Stimulated activated naive B cell treated with anti-CD40 and anti-IgM and Interleukin-4, amounts not matched to agents 10 μg/mL and 1 μg/mL and 100 μg/mL, for 72 hours (primary cell): ENCODE results near the gene EXOC7.
"Not testable (repeated sequence)": the region's sequence is repeated elsewhere in the genome, so short reads cannot be mapped to it uniquely, and the experiment has no call there.

Source experiments
- ATAC-seq, 2 donors: fragments of 150-1000 bp; cut with Tn5 transposase; replicated peaks; 2 replicates each; pipeline ENCODE4 v1.10.0; 2021; ENCODE audit warnings: moderate library complexity in 1 of 2
- DNase-seq: peaks from one replicate; pipeline ENCODE4 v3.0.0; 2021
- H3K27ac Mint-ChIP-seq: one replicate; pipeline ENCODE4 v1.8.0; 2022; ENCODE audit warnings: mild to moderate bottlenecking, mixed read lengths
- H3K27me3 Mint-ChIP-seq, 2 donors: one replicate each; pipeline ENCODE4 v1.8.0; 2022; ENCODE audit warnings: mixed read lengths in 2 of 2
- H3K36me3 Mint-ChIP-seq, 2 donors: one replicate each; pipeline ENCODE4 v1.8.0; 2022; ENCODE audit warnings: mixed read lengths in 2 of 2, mild to moderate bottlenecking in 1 of 2
- H3K4me1 Mint-ChIP-seq, 2 donors: one replicate each; pipeline ENCODE4 v1.8.0; 2022; ENCODE audit warnings: mixed read lengths in 2 of 2, mild to moderate bottlenecking in 1 of 2
- H3K4me3 Mint-ChIP-seq, 2 donors: one replicate each; pipeline ENCODE4 v1.8.0; 2022; ENCODE audit warnings: mild to moderate bottlenecking in 2 of 2, mixed read lengths in 2 of 2, moderate library complexity in 1 of 2
- H3K9me3 Mint-ChIP-seq, 2 donors: one replicate each; pipeline ENCODE4 v1.8.0; 2022; ENCODE audit warnings: mixed read lengths in 2 of 2, mild to moderate bottlenecking in 1 of 2

EXOC7 gene

GRCh38 chr17:76071531-76072147 lies 31.9 kb downstream of the EXOC7 start:
- Mint-ChIP-seq H3K9me3 (no peaks in the 10 kb centered on the region), H3K4me1 (peaks cover 24 to 36% of the 10 kb centered on the region in 2 donors), H3K36me3 (peaks cover 8 to 22% of the 10 kb centered on the region in 2 donors), H3K4me3 (peak overlapping the region; percentile 97), H3K27me3 (peaks cover 29 to 32% of the 10 kb centered on the region in 2 donors), H3K27ac (peak overlapping the region; percentile 97)
- ATAC-seq, result peak in 1 of 2 donors; percentile 19
- DNase-seq, result no peak

GRCh38 chr17:76065775-76066174 lies 37.8 kb downstream of the EXOC7 start:
- H3K36me3 Mint-ChIP-seq, result peaks cover 40 to 48% of the 10 kb centered on the region in 2 donors
- ATAC-seq (no peak), DNase-seq (no peak)
- H3K27me3 Mint-ChIP-seq, result no peaks in the 10 kb centered on the region
- no peak overlapping the region for H3K4me3 Mint-ChIP-seq
- H3K9me3 Mint-ChIP-seq, result no peaks in the 10 kb centered on the region
- H3K27ac Mint-ChIP-seq, result no peak overlapping the region
- H3K4me1 Mint-ChIP-seq, result peaks cover 12 to 18% of the 10 kb centered on the region in 2 donors

- Mint-ChIP-seq H3K9me3 (no peaks in the 10 kb centered on the region), H3K27me3 (no peaks in the 10 kb centered on the region), H3K27ac (peak overlapping the region; percentile 39), H3K4me1 (peaks cover 9 to 10% of the 10 kb centered on the region in 2 donors), H3K4me3 (no peak overlapping the region), H3K36me3 (peaks cover 44 to 50% of the 10 kb centered on the region in 2 donors)
- DNase-seq (no peak), ATAC-seq (peak in 1 of 2 donors; percentile 57)
Observed at GRCh38 chr17:76063875-76064546, 39.6 kb downstream of the EXOC7 start.

- ATAC-seq, H3K4me3 Mint-ChIP-seq, DNase-seq, H3K4me1 Mint-ChIP-seq, H3K9me3 Mint-ChIP-seq, H3K27me3 Mint-ChIP-seq, H3K27ac Mint-ChIP-seq: not testable (repeated sequence)
- H3K36me3 Mint-ChIP-seq, result peaks cover 37 to 52% of the 10 kb centered on the region in 2 donors
Observed at GRCh38 chr17:76058264-76058663, 45.3 kb downstream of the EXOC7 start.

- H3K27ac Mint-ChIP-seq, result no peak overlapping the region
- DNase-seq (no peak), ATAC-seq (no peak)
- H3K36me3 Mint-ChIP-seq, result peaks cover 30 to 46% of the 10 kb centered on the region in 2 donors
- H3K4me3 Mint-ChIP-seq, result no peak overlapping the region
- H3K27me3 Mint-ChIP-seq, result no peaks in the 10 kb centered on the region
- H3K4me1 Mint-ChIP-seq, result peaks cover 0 to 3% of the 10 kb centered on the region in 2 donors
- H3K9me3 Mint-ChIP-seq, result no peaks in the 10 kb centered on the region
Observed at GRCh38 chr17:76056882-76057281, 46.7 kb downstream of the EXOC7 start.

GRCh38 chr17:76054112-76054476 lies 49.5 kb downstream of the EXOC7 start:
- no peak overlapping the region for H3K27ac Mint-ChIP-seq

GRCh38 chr17:76053246-76054111 lies 50.1 kb downstream of the EXOC7 start:
- Mint-ChIP-seq H3K36me3 (peaks cover 32 to 56% of the 10 kb centered on the region in 2 donors), H3K4me1 (peaks cover 5 to 8% of the 10 kb centered on the region in 2 donors), H3K9me3 (no peaks in the 10 kb centered on the region), H3K4me3 (no peak overlapping the region), H3K27ac (peak overlapping the region; percentile 25), H3K27me3 (no peaks in the 10 kb centered on the region)
- DNase-seq (no peak), ATAC-seq (no peak)

More at GRCh38 chr17:76054112-76054476, 49.5 kb downstream of the EXOC7 start:
- ATAC-seq, result no peak
- Mint-ChIP-seq H3K9me3 (no peaks in the 10 kb centered on the region), H3K4me1 (peaks cover 4 to 5% of the 10 kb centered on the region in 2 donors), H3K27me3 (no peaks in the 10 kb centered on the region), H3K4me3 (no peak overlapping the region), H3K36me3 (peaks cover 33 to 55% of the 10 kb centered on the region in 2 donors)
- DNase-seq, result no peak

- Mint-ChIP-seq H3K27me3 (no peaks in the 10 kb centered on the region), H3K4me3 (no peak overlapping the region), H3K9me3 (no peaks in the 10 kb centered on the region), H3K36me3 (peaks cover 35 to 55% of the 10 kb centered on the region in 2 donors), H3K4me1 (peaks cover 11 to 17% of the 10 kb centered on the region in 2 donors), H3K27ac (no peak overlapping the region)
- ATAC-seq, result no peak
- no peak for DNase-seq
Observed at GRCh38 chr17:76051561-76051960, 52.0 kb downstream of the EXOC7 start.

- no peak for DNase-seq
- no peak for ATAC-seq
- H3K27ac Mint-ChIP-seq, result no peak overlapping the region
Observed at GRCh38 chr17:76050538-76051467, 52.8 kb downstream of the EXOC7 start.

GRCh38 chr17:76049836-76050537 lies 53.6 kb downstream of the EXOC7 start:
- H3K36me3 Mint-ChIP-seq, result peaks cover 38 to 60% of the 10 kb centered on the region in 2 donors
- no peak overlapping the region for H3K27ac Mint-ChIP-seq
- no peaks in the 10 kb centered on the region for H3K9me3 Mint-ChIP-seq
- DNase-seq (no peak), ATAC-seq (no peak)
- no peak overlapping the region for H3K4me3 Mint-ChIP-seq
- H3K4me1 Mint-ChIP-seq, result peaks cover 10 to 17% of the 10 kb centered on the region in 2 donors
- H3K27me3 Mint-ChIP-seq, result no peaks in the 10 kb centered on the region

More at GRCh38 chr17:76050538-76051467, 52.8 kb downstream of the EXOC7 start:
- Mint-ChIP-seq H3K4me1 (peaks cover 10 to 17% of the 10 kb centered on the region in 2 donors), H3K27me3 (no peaks in the 10 kb centered on the region), H3K36me3 (peaks cover 35 to 55% of the 10 kb centered on the region in 2 donors), H3K4me3 (no peak overlapping the region), H3K9me3 (no peaks in the 10 kb centered on the region)

- H3K4me1 Mint-ChIP-seq, result peaks cover 10 to 17% of the 10 kb centered on the region in 2 donors
- H3K27ac Mint-ChIP-seq, result peak overlapping the region; percentile 14
- H3K9me3 Mint-ChIP-seq, result no peaks in the 10 kb centered on the region
- no peaks in the 10 kb centered on the region for H3K27me3 Mint-ChIP-seq
- DNase-seq (no peak), ATAC-seq (no peak)
- no peak overlapping the region for H3K4me3 Mint-ChIP-seq
- H3K36me3 Mint-ChIP-seq, result peaks cover 39 to 65% of the 10 kb centered on the region in 2 donors
Observed at GRCh38 chr17:76049239-76049638, 54.3 kb downstream of the EXOC7 start.

GRCh38 chr17:76048711-76049110 lies 54.9 kb downstream of the EXOC7 start:
- no peaks in the 10 kb centered on the region for H3K9me3 Mint-ChIP-seq
- no peak overlapping the region for H3K4me3 Mint-ChIP-seq
- no peak overlapping the region for H3K27ac Mint-ChIP-seq
- peaks cover 42 to 65% of the 10 kb centered on the region in 2 donors for H3K36me3 Mint-ChIP-seq
- peaks cover 8 to 17% of the 10 kb centered on the region in 2 donors for H3K4me1 Mint-ChIP-seq
- ATAC-seq (no peak), DNase-seq (no peak)
- H3K27me3 Mint-ChIP-seq, result no peaks in the 10 kb centered on the region

GRCh38 chr17:76048025-76048605 lies 55.5 kb downstream of the EXOC7 start:
- Mint-ChIP-seq H3K9me3 (no peaks in the 10 kb centered on the region), H3K27me3 (no peaks in the 10 kb centered on the region), H3K27ac (peak overlapping the region; percentile 69), H3K4me1 (peaks cover 8 to 17% of the 10 kb centered on the region in 2 donors), H3K4me3 (no peak overlapping the region), H3K36me3 (peaks cover 45 to 64% of the 10 kb centered on the region in 2 donors)
- ATAC-seq, result peak in 1 of 2 donors; percentile 33
- no peak for DNase-seq
